Lower leg skin (tissue), 4 donors: ENCODE results near the gene LUM. TPM values are rescaled to one million over a fixed set of nuclear protein-coding genes. Genes with fewer than 3 reads are reported as not detected.

Experiments used
- DNase-seq, 2 donors: peaks; one replicate each; pipeline ENCODE4 v3.0.0-alpha.2; 2019; ENCODE audit warnings: low spot score in 2 of 2
- H3K4me3 ChIP-seq: fragments of 200-600 bp; sonication (generic); 2 replicates; pipeline ENCODE4 v1.5.1; 2017; ENCODE audit warnings: mild to moderate bottlenecking, low read depth; ENCODE audit not compliant: poor library complexity, severe bottlenecking
- POLR2A ChIP-seq, 2 donors: fragments of 450-650 bp; IDR thresholded peaks; one replicate each; pipeline ENCODE4 v1.6.1; 2016 to 2017; ENCODE audit warnings: antibody characterized with exemption in 2 of 2, mild to moderate bottlenecking in 1 of 2, moderate library complexity in 1 of 2
- WGBS, 2 donors: methylation state at CpG; one replicate each; pipeline ENCODE4 v1.1.5; 2018; 5-methylcytosine and 5-hydroxymethylcytosine counted together
- intact Hi-C: fragments of 100-400 bp; cut with DNase I; formaldehyde crosslinking; loops from one replicate; pipeline ENCODE4 v1.15.0; 2023; ENCODE audit warnings: low total_unique reads
- total RNA-seq, 4 donors: library from RNA; depleted of rRNA; stranded (reverse); fragments of >200 nt; gene quantifications; one replicate each; pipeline ENCODE4 v1.1.0, GENCODE V29; 2016
- TF ChIP-seq, protein P1 (sequence below), 3 donors: fragments of 450-650 bp; IDR thresholded peaks; one replicate each; pipeline ENCODE4 v1.5.1; 2016; ENCODE audit warnings: antibody characterized with exemption in 3 of 3, mild to moderate bottlenecking in 3 of 3, moderate library complexity in 2 of 3

The LUM gene
- total RNA-seq, 4 donors from 2014 or later, result 11.2 to 56.4 (median 24.5) TPM

DNA sequence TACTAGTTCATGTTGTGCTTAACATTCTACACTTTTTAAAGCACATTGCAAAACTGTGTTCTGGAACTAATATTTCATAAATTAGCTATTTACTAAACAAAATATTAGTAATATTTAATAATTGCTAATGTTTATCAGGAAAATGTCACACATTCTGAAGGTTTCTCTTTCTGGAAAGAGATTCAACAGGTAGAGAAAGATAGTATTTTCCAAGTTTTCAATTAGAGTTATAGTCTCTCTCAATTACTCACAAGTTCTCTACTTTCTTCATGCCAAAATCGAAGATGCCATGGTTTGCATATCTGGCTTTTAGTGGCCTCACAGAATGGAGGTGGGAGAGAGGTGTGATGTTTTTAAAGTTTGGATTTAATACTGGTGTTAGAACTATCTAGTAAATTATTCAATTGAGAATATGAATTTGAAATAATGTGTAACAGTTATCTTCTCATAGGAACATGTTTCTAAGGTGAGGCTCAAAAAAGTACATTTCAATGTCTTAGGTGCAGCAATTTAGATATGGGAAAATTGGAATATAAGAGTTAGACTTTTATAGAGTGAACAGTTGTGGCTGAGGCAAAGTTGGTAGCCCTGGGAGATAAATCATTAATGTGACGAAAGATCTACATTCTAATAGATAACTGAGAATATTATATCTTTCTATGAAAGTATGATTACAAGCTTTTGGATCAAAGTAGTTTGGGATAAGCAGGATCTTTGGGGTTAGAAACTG is 1.5 kb downstream of the LUM start:
- no peak overlapping the region for H3K4me3 ChIP-seq
- DNase-seq, result no peak
- intact Hi-C loops, result no loop called here
- 67 to 79% methylated on average over 2 of the region's 2 CpGs for WGBS, 2 donors
- TF ChIP-seq POLR2A (IDR thresholded peaks at IDR 0.05), result no peak
- TF ChIP-seq, protein P1, sequence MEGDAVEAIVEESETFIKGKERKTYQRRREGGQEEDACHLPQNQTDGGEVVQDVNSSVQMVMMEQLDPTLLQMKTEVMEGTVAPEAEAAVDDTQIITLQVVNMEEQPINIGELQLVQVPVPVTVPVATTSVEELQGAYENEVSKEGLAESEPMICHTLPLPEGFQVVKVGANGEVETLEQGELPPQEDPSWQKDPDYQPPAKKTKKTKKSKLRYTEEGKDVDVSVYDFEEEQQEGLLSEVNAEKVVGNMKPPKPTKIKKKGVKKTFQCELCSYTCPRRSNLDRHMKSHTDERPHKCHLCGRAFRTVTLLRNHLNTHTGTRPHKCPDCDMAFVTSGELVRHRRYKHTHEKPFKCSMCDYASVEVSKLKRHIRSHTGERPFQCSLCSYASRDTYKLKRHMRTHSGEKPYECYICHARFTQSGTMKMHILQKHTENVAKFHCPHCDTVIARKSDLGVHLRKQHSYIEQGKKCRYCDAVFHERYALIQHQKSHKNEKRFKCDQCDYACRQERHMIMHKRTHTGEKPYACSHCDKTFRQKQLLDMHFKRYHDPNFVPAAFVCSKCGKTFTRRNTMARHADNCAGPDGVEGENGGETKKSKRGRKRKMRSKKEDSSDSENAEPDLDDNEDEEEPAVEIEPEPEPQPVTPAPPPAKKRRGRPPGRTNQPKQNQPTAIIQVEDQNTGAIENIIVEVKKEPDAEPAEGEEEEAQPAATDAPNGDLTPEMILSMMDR (IDR thresholded peaks at IDR 0.05), result no peak

DNA sequence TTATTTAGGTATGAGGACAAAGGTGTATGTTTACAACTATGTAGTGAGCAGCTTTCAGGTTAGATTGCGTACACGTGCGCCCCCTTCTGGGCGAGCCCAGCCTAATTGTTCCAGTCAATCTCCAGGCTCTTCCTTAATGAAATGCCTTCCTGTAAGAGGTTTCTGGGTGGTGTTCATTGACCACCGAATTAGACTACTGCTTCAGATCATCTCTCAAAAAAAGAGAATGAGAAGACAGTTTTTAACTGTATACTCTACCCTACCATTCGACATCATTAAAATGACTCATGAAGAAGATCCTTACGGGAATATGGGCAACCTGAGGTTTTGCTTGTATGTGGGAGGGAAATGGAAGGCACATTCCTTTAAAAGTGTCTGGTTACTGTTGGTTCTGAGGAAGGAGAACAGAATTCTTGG is 2.1 kb downstream of the LUM start:
- 34% methylated on average over 7 of the region's 7 CpGs for whole genome bisulfite sequencing, 2 donors
- peak; percentile 48 to 90 for DNase-seq
- no peak overlapping the region for H3K4me3 ChIP-seq
- TF ChIP-seq, protein P1 (IDR thresholded peaks at IDR 0.05), result no peak
- no peak for TF ChIP-seq POLR2A (IDR thresholded peaks at IDR 0.05)
- intact Hi-C loops, result no loop called here

DNA sequence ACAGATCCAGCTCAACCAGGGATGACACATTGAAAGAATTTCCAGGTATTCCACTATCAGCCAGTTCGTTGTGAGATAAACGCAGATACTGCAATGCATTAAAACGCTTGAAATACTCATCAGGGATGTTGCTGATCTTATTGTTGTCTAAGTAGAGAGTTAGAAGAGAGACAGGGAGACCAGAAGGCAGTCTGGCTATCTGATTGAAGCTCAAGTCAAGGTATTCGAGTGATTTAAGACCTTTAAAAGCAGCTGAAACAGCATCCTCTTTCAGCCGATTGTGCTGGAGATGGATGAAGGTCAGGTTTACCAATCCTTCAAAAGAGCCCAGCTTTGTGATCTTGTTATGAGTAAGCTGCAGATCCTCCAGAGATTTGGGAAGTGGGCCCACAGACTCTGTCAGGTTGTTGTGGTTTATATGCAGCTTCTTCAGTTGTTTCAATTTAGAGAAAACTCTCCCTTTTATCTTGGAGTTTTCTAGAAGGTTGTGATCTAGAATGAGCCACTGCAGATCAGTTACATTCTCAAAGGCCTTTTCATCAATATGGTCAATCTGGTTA is 3.0 kb downstream of the LUM start:
- intact Hi-C loops, result no loop called here
- TF ChIP-seq POLR2A (IDR thresholded peaks at IDR 0.05), result no peak
- TF ChIP-seq, protein P1 (IDR thresholded peaks at IDR 0.05), result no peak
- 75 to 76% methylated on average over 5 of the region's 5 CpGs for WGBS, 2 donors
- no peak for DNase-seq
- H3K4me3 ChIP-seq, result no peak overlapping the region

DNA sequence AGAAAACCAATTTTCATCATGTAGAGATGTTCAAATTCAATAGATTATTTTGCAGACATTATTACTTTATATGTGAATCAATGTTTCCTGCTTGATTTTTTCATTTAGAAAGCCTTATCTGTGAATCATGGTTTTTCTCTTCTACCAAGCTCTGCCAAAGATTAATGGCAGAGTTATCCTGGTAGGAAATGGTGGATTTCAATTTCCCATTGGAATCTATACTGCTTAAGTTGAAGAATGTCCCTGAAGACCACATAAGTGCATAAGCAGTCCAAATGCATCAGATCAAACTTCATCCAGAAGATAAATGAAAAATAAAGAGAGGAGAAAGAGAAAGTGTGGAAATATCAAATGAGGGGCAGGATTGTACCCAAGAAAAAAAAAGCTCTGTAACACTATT is 5.0 kb downstream of the LUM start:
- DNase-seq, result no peak
- H3K4me3 ChIP-seq, result no peak overlapping the region
- intact Hi-C loops, result no loop called here
- no peak for TF ChIP-seq POLR2A (IDR thresholded peaks at IDR 0.05)
- TF ChIP-seq, protein P1 (IDR thresholded peaks at IDR 0.05), result no peak

DNA sequence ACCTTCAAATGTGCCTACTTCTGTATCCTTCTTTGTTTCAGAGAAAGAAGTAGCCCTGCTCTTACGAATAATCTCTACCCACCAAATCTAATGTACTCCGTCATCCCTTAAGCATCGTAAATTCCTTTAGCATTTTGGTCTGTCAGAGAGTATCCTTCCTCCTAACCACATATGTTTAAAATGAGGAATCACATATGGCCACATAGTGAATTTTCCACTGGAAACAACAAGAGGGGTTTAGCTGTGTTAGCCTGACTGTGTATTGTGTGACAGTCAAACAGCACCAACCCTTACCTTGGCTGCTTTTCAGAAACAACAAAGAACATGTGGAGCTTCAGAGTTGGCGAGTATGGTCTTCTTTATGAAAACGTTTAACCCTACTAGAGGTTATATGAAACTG is 5.5 kb downstream of the LUM start:
- no peak for DNase-seq
- intact Hi-C loops, result no loop called here
- no peak overlapping the region for H3K4me3 ChIP-seq
- no peak for TF ChIP-seq POLR2A (IDR thresholded peaks at IDR 0.05)
- TF ChIP-seq, protein P1 (IDR thresholded peaks at IDR 0.05), result no peak
- WGBS, 2 donors, result 59 to 64% methylated on average over 5 of the region's 5 CpGs
